CD4-positive, alpha-beta T cell (primary cell): ENCODE data around the gene UGT2B7. TPM values are rescaled to one million over a fixed set of nuclear protein-coding genes. Genes with fewer than 3 reads are reported as not detected.
"Not testable (repeated sequence)": the region's sequence is repeated elsewhere in the genome, so short reads cannot be mapped to it uniquely, and the experiment has no call there.

ENCODE experiments used
- ATAC-seq: fragments of 200-7000 bp; cut with Tn5 transposase; one replicate; pipeline ENCODE4 v1.10.0; 2022; ENCODE audit warnings: mild to moderate bottlenecking; ENCODE audit not compliant: poor library complexity
- CTCF ChIA-PET: fragments of 350-600 bp; sonication (Branson Sonifier 250); formaldehyde crosslinking; loops from one replicate; lab custom pipeline; 2021; ENCODE audit warnings: antibody characterized with exemption, inconsistent platforms; lab: Charles Lee
- POLR2A ChIA-PET: fragments of 350-600 bp; sonication (Branson Sonifier 250); formaldehyde crosslinking; loops from one replicate; lab custom pipeline; 2021; ENCODE audit warnings: antibody characterized with exemption, inconsistent platforms; lab: Charles Lee
- DNase-seq, 14 experiments: peaks; one replicate each; pipeline ENCODE4 v3.0.0-alpha.2; 2013 to 2020; ENCODE audit warnings: mixed read lengths in 2 of 14
- H3K27ac ChIP-seq, 2 donors: one replicate each; pipeline versions ENCODE4 v1.5.1 to v1.7.0; 2013; ENCODE audit warnings: low read length in 2 of 2, low read depth in 1 of 2, mild to moderate bottlenecking in 1 of 2
- H3K27me3 ChIP-seq, 2 experiments: 1 replicate in 1 of 2; 2 replicates in 1 of 2; pipeline versions ENCODE4 v1.6.1 to v1.7.0; 2013; ENCODE audit warnings: low read length in 2 of 2, control low read depth in 1 of 2, mild to moderate bottlenecking in 1 of 2, moderate library complexity in 1 of 2; ENCODE audit not compliant: insufficient read depth in 2 of 2, control insufficient read depth in 1 of 2
- H3K36me3 ChIP-seq: one replicate; pipeline ENCODE4 v1.6.1; 2013; ENCODE audit warnings: low read length, control low read depth; ENCODE audit not compliant: insufficient read depth
- H3K4me1 ChIP-seq: one replicate; pipeline ENCODE4 v1.6.1; 2013; ENCODE audit warnings: low read length, control low read depth; ENCODE audit not compliant: insufficient read depth
- H3K4me3 ChIP-seq: one replicate; pipeline ENCODE4 v1.5.1; 2013; ENCODE audit warnings: mild to moderate bottlenecking, low read length, moderate library complexity
- H3K9me3 ChIP-seq, 2 experiments: 1 replicate in 1 of 2; 2 replicates in 1 of 2; pipeline versions ENCODE4 v1.6.1 to v1.7.0; 2013; ENCODE audit warnings: low read length in 2 of 2, mild to moderate bottlenecking in 2 of 2, control low read depth in 1 of 2, moderate library complexity in 1 of 2; ENCODE audit not compliant: control insufficient read depth in 1 of 2, insufficient read depth in 1 of 2
- H3K27ac Mint-ChIP-seq: one replicate; pipeline ENCODE4 v1.8.0; 2020; ENCODE audit warnings: mixed read lengths
- H3K27me3 Mint-ChIP-seq: one replicate; pipeline ENCODE4 v1.8.0; 2021; ENCODE audit warnings: mixed read lengths
- H3K36me3 Mint-ChIP-seq: one replicate; pipeline ENCODE4 v1.8.0; 2021; ENCODE audit warnings: low read depth, mixed read lengths
- H3K4me1 Mint-ChIP-seq: one replicate; pipeline ENCODE4 v1.8.0; 2021; ENCODE audit warnings: low read depth, mixed read lengths
- H3K4me3 Mint-ChIP-seq: one replicate; pipeline ENCODE4 v1.8.0; 2020; ENCODE audit warnings: mild to moderate bottlenecking, mixed read lengths
- H3K9me3 Mint-ChIP-seq: one replicate; pipeline ENCODE4 v1.8.0; 2020; ENCODE audit warnings: mixed read lengths
- CTCF ChIP-seq: fragments of 200-600 bp; IDR thresholded peaks from one replicate; pipeline ENCODE4 v1.8.0; 2022; ENCODE audit warnings: antibody characterized with exemption, mild to moderate bottlenecking
- intact Hi-C, 2 experiments: fragments of 100-400 bp; cut with DNase I in 1 of 2; cut with micrococcal nuclease in 1 of 2; formaldehyde crosslinking; loops; one replicate each; pipeline versions ENCODE4 v1.15.1 to v1.9.0; 2023 to 2025; cut with DNase I, micrococcal nuclease
- polyA plus RNA-seq, 2 donors: library from polyadenylated mRNA; unstranded; fragments of 120-200 nt; gene quantifications; one replicate each; pipeline ENCODE4 v1.2.1, GENCODE V29; 2013
- total RNA-seq, 174 experiments: library from RNA in 2 of 174; stranded (reverse) in 2 of 174; gene quantifications; one replicate each; pipeline ENCODE4 v1.2.3 and lab custom pipeline; 2021 to 2026

UGT2B7 gene
- total RNA-seq (not detected), total RNA-seq (lab: John Stamatoyannopoulos, UW) (0 to 0.07 (median 0) reads per million in 172 experiments)
- not detected for polyA plus RNA-seq (2013, experiment 1 of 2)
- 0.04 TPM for polyA plus RNA-seq (2013, experiment 2 of 2)

DNA sequence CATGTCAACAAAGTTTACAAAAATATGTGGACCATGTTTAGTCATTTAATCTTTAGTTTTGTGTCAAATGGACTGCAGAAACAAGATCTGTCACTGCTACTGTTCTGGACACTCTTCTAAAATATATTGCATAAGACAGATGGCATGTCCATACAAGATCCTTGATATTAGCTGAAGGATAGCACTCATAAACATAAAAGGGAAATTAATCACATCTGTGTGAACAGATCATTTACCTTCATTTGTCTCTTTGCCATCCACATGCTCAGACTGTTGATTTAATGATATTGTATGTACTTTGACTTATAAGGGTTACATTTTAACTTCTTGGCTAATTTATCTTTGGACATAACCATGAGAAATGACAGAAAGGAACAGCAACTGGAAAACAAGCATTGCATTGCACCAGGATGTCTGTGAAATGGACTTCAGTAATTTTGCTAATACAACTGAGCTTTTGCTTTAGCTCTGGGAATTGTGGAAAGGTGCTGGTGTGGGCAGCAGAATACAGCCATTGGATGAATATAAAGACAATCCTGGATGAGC is at the start of gene UGT2B7:
Gene UGT2B7 (plus strand): TSS at position 364 of the 546 bp plus-strand sequence. CDS start 47 bp downstream, at position 411.
- no peak within 1 kb of the TSS for H3K4me3 ChIP-seq
- H3K9me3 Mint-ChIP-seq = peaks cover 5% of the 10 kb centered on the region
- H3K36me3 ChIP-seq = no peaks in the 10 kb centered on the region
- intact Hi-C loops = no loop called here
- ChIA-PET CTCF (interaction anchor here (1.0 kb wide), 1 partner anchor 41 kb away, joined by 3 read pairs; no protein-coding TSS in a partner anchor), POLR2A (no interaction called here)
- H3K9me3 ChIP-seq = no peaks in the 10 kb centered on the region
- TF ChIP-seq CTCF = no peak
- H3K27me3 Mint-ChIP-seq = no peaks in the 10 kb centered on the region
- H3K36me3 Mint-ChIP-seq = no peaks in the 10 kb centered on the region
- no peaks in the 10 kb centered on the region for H3K4me1 ChIP-seq
- no peak within 1 kb of the TSS for H3K27ac ChIP-seq
- no peaks in the 10 kb centered on the region for H3K4me1 Mint-ChIP-seq
- DNase-seq = no peak
- no peak for ATAC-seq
- H3K27me3 ChIP-seq = no peaks in the 10 kb centered on the region
- H3K27ac Mint-ChIP-seq = no peak within 1 kb of the TSS
- no peak within 1 kb of the TSS for H3K4me3 Mint-ChIP-seq

GRCh38 chr4:69049860-69050259 is 46.4 kb upstream of the UGT2B7 start:
- Histone ChIP-seq H3K36me3 (no peaks in the 10 kb centered on the region), H3K9me3 (no peaks in the 10 kb centered on the region), H3K4me1 (no peaks in the 10 kb centered on the region), H3K27ac (no peak overlapping the region), H3K27me3 (no peaks in the 10 kb centered on the region), H3K4me3 (no peak overlapping the region)
- ATAC-seq (no peak), DNase-seq (no peak)
- intact Hi-C loops = no loop called here
- CTCF ChIA-PET = no interaction called here
- Mint-ChIP-seq H3K9me3 (no peaks in the 10 kb centered on the region), H3K27me3 (no peaks in the 10 kb centered on the region), H3K36me3 (no peaks in the 10 kb centered on the region), H3K27ac (no peak overlapping the region), H3K4me1 (no peaks in the 10 kb centered on the region), H3K4me3 (no peak overlapping the region)
- POLR2A ChIA-PET = no interaction called here
- no peak for TF ChIP-seq CTCF

- H3K4me3 ChIP-seq, H3K9me3 ChIP-seq, DNase-seq, H3K27ac Mint-ChIP-seq, H3K27me3 Mint-ChIP-seq, H3K4me1 Mint-ChIP-seq, H3K27me3 ChIP-seq, H3K4me1 ChIP-seq, CTCF ChIA-PET, H3K36me3 Mint-ChIP-seq, ATAC-seq, H3K36me3 ChIP-seq, H3K9me3 Mint-ChIP-seq, H3K27ac ChIP-seq, H3K4me3 Mint-ChIP-seq, intact Hi-C loops, POLR2A ChIA-PET: not testable (repeated sequence)
Measured at GRCh38 chr4:69050853-69051575, 45.3 kb upstream of the UGT2B7 start.
